Upper lobe of left lung (tissue), 4 donors: Measurements from ENCODE around the gene KAZN.

ENCODE experiments used
- CTCF ChIP-seq, 6 experiments: fragments of 450-650 bp in 4 of 6; fragments of 200-600 bp in 2 of 6; sonication (generic) in 2 of 6; IDR thresholded peaks; one replicate each; pipeline ENCODE4 v1.5.1; 2016 to 2019; ENCODE audit warnings: antibody characterized with exemption in 6 of 6
- POLR2AphosphoS5 ChIP-seq, 2 donors: sonication (generic); formaldehyde crosslinking; IDR thresholded peaks; one replicate each; pipeline ENCODE4 v1.5.1; 2017; ENCODE audit warnings: antibody characterized with exemption in 2 of 2

GRCh38 chr1:14682941-14683621, 84.6 kb downstream of the KAZN start:
- TF ChIP-seq CTCF (IDR thresholded peaks at IDR 0.05), result no peak
- TF ChIP-seq POLR2AphosphoS5 (IDR thresholded peaks at IDR 0.05), result no peak
